Left ventricle myocardium inferior (tissue), 1 donor: Measurements from ENCODE around the gene SETDB2. TPM values are rescaled to one million over a fixed set of nuclear protein-coding genes. Genes with fewer than 3 reads are reported as not detected.

ENCODE experiments used
- DNase-seq: peaks from one replicate; pipeline ENCODE4 v3.0.0-alpha.2; 2020
- H3K27ac ChIP-seq: fragments of 200-600 bp; replicated peaks from 2 replicates; pipeline ENCODE4 v1.8.0; 2021
- H3K27me3 ChIP-seq: fragments of 200-600 bp; 2 replicates; pipeline ENCODE4 v1.8.0; 2021; ENCODE audit warnings: low read depth
- H3K36me3 ChIP-seq: fragments of 200-600 bp; 2 replicates; pipeline ENCODE4 v1.8.0; 2021
- H3K4me1 ChIP-seq: fragments of 200-600 bp; 2 replicates; pipeline ENCODE4 v1.8.0; 2021
- H3K4me3 ChIP-seq: fragments of 200-600 bp; 2 replicates; pipeline ENCODE4 v1.8.0; 2021; ENCODE audit warnings: mild to moderate bottlenecking, moderate library complexity
- H3K9me3 ChIP-seq: fragments of 200-600 bp; replicated peaks from 2 replicates; pipeline ENCODE4 v1.8.0; 2021
- intact Hi-C: fragments of 100-400 bp; cut with micrococcal nuclease; formaldehyde crosslinking; loops from one replicate; pipeline ENCODE4 v1.11.0; 2022
- total RNA-seq: library from RNA; stranded (reverse); fragmentation: NEBNext Ultra II Directional; extraction: Animal tissue kit (Norgen Biotek cat#: 25700); gene quantifications from one replicate; pipeline ENCODE4 v1.2.1, GENCODE V29; 2021
- TF ChIP-seq, protein P1 (sequence below): fragments of 200-600 bp; IDR thresholded peaks from 2 replicates; pipeline ENCODE4 v1.8.0; 2021; ENCODE audit warnings: antibody characterized with exemption, mild to moderate bottlenecking, borderline replicate concordance
- donor health status: DM: no; HTN: yes; CAD: no; lungs with severe emphysema.

Gene SETDB2
- total RNA-seq, 1 donor from 2014 or later = 17.8 TPM

DNA sequence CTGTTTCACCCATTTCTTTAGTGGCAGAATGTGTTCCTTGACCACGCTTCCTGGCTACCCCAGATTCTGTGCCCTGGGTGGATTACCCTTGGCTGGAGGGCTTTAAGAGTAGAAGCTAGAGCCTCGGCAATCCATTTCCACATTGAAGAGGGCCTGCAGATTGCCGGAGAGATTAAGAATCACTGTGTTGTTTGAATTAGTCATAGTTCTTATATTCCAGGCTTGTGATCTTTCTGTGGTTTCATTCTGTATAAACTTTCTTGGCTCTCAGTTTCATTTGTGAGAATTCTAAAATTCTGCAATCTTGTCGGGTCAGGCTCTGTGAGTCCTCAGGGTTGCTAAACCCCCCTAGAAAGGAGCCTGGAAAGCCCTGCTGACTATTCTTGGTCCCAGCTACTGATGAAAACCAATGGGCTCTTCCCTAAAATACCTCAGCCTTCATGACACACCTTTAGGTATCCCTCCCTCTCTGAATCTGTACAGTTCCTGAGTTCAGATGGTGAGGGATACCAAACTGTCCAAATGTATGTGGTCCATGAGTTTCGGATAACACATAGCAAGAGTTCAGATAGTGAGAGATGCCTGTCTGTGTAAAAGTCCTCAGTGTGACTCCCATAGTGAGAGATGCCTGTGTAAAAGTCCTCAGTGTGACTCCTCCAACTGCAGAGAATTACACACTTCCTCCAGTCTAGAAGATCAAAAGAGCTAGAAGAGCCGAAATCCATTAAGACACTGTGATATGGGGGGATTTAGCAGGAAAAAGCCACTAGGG, 56.0 kb downstream of the SETDB2 start:
- DNase-seq = no peak
- H3K36me3 ChIP-seq = no peaks in the 10 kb centered on the region
- intact Hi-C loops = no loop called here
- TF ChIP-seq, protein P1, sequence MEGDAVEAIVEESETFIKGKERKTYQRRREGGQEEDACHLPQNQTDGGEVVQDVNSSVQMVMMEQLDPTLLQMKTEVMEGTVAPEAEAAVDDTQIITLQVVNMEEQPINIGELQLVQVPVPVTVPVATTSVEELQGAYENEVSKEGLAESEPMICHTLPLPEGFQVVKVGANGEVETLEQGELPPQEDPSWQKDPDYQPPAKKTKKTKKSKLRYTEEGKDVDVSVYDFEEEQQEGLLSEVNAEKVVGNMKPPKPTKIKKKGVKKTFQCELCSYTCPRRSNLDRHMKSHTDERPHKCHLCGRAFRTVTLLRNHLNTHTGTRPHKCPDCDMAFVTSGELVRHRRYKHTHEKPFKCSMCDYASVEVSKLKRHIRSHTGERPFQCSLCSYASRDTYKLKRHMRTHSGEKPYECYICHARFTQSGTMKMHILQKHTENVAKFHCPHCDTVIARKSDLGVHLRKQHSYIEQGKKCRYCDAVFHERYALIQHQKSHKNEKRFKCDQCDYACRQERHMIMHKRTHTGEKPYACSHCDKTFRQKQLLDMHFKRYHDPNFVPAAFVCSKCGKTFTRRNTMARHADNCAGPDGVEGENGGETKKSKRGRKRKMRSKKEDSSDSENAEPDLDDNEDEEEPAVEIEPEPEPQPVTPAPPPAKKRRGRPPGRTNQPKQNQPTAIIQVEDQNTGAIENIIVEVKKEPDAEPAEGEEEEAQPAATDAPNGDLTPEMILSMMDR = no peak
- H3K4me1 ChIP-seq = peaks cover 17% of the 10 kb centered on the region
- H3K27ac ChIP-seq = no peak overlapping the region
- H3K27me3 ChIP-seq = no peaks in the 10 kb centered on the region
- no peaks in the 10 kb centered on the region for H3K9me3 ChIP-seq
- H3K4me3 ChIP-seq = no peak overlapping the region

GRCh38 chr13:49502954-49503353, 58.9 kb downstream of the SETDB2 start:
- no peak overlapping the region for H3K4me3 ChIP-seq
- TF ChIP-seq, protein P1 = no peak
- intact Hi-C loops = no loop called here
- no peaks in the 10 kb centered on the region for H3K27me3 ChIP-seq
- no peak overlapping the region for H3K27ac ChIP-seq
- no peak for DNase-seq
- peaks cover 7% of the 10 kb centered on the region for H3K36me3 ChIP-seq
- no peaks in the 10 kb centered on the region for H3K9me3 ChIP-seq
- peaks cover 7% of the 10 kb centered on the region for H3K4me1 ChIP-seq

DNA sequence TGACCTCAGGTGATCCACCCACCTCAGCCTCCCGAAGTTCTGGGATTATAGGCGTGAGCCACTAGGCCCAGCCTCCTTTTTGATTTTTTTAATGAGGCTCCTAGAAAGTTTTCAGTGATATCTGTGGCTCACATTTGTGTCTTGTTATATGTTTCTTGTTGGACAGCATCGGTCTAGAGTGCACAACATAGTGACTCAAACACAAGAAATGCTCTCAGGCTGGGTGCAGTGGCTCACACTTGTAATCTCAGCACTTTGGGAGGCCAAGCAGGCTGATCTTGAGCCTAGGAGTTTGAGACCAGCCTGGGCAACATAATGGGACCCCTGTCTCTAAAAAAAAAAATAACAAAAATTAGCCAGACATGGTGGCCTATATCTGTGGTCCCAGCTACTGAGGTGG, 59.9 kb downstream of the SETDB2 start:
- H3K4me3 ChIP-seq = no peak overlapping the region
- TF ChIP-seq, protein P1 = no peak
- H3K27ac ChIP-seq = no peak overlapping the region
- no peaks in the 10 kb centered on the region for H3K27me3 ChIP-seq
- intact Hi-C loops = no loop called here
- no peak for DNase-seq
- peaks cover 8% of the 10 kb centered on the region for H3K36me3 ChIP-seq
- no peaks in the 10 kb centered on the region for H3K9me3 ChIP-seq
- H3K4me1 ChIP-seq = peaks cover 7% of the 10 kb centered on the region

- DNase-seq = no peak
- peaks cover 5% of the 10 kb centered on the region for H3K4me1 ChIP-seq
- peaks cover 52% of the 10 kb centered on the region for H3K36me3 ChIP-seq
- no peak overlapping the region for H3K27ac ChIP-seq
- TF ChIP-seq, protein P1 = no peak
- H3K4me3 ChIP-seq = no peak overlapping the region
- no peaks in the 10 kb centered on the region for H3K27me3 ChIP-seq
- intact Hi-C loops = no loop called here
- H3K9me3 ChIP-seq = no peaks in the 10 kb centered on the region
These were observed 68.5 kb downstream of the SETDB2 start for GRCh38 chr13:49512578-49512977.

GRCh38 chr13:49516467-49516866, 72.4 kb downstream of the SETDB2 start:
- Histone ChIP-seq H3K36me3 (peaks cover 60% of the 10 kb centered on the region), H3K4me3 (no peak overlapping the region), H3K9me3 (no peaks in the 10 kb centered on the region), H3K4me1 (peaks cover 14% of the 10 kb centered on the region), H3K27me3 (no peaks in the 10 kb centered on the region), H3K27ac (no peak overlapping the region)
- no peak for DNase-seq
- TF ChIP-seq, protein P1 = no peak
- intact Hi-C loops = no loop called here
